ENCODE results near the gene TRHDE.

Gene TRHDE

GRCh38 chr12:72330784-72331183 lies 58.6 kb downstream of the TRHDE start:
- DNase-seq: no peak

GRCh38 chr12:72337382-72337781 lies 65.2 kb downstream of the TRHDE start:
- DNase-seq: no peak

GRCh38 chr12:72337946-72338345 lies 65.8 kb downstream of the TRHDE start:
- no peak for DNase-seq

- DNase-seq: no peak
Observed at GRCh38 chr12:72338437-72338836, 66.3 kb downstream of the TRHDE start.

GRCh38 chr12:72346363-72346944 lies 74.3 kb downstream of the TRHDE start:
- no peak for DNase-seq

- DNase-seq: no peak
Observed at GRCh38 chr12:72349491-72349890, 77.3 kb downstream of the TRHDE start.

- no peak for DNase-seq
Observed at GRCh38 chr12:72359416-72359815, 87.2 kb downstream of the TRHDE start.

- no peak for DNase-seq
Observed at GRCh38 chr12:72365151-72365550, 93.0 kb downstream of the TRHDE start.

GRCh38 chr12:72366255-72366654 lies 94.1 kb downstream of the TRHDE start:
- no peak for DNase-seq

- no peak for DNase-seq
Observed at GRCh38 chr12:72368298-72368697, 96.1 kb downstream of the TRHDE start.

- DNase-seq: no peak
Observed at GRCh38 chr12:72368719-72369422, 96.7 kb downstream of the TRHDE start.

- no peak for DNase-seq
Observed at GRCh38 chr12:72369423-72369959, 97.3 kb downstream of the TRHDE start.

GRCh38 chr12:72380441-72380840 lies 108.3 kb downstream of the TRHDE start:
- DNase-seq: no peak

GRCh38 chr12:72388322-72388721 lies 116.2 kb downstream of the TRHDE start:
- DNase-seq: no peak

- no peak for DNase-seq
Observed at GRCh38 chr12:72390146-72390545, 118.0 kb downstream of the TRHDE start.

- no peak for DNase-seq
Observed at GRCh38 chr12:72406111-72406510, 133.9 kb downstream of the TRHDE start.

- DNase-seq: no peak
Observed at GRCh38 chr12:72432037-72432604, 160.0 kb downstream of the TRHDE start.

- no peak for DNase-seq
Observed at GRCh38 chr12:72433298-72433697, 161.1 kb downstream of the TRHDE start.

GRCh38 chr12:72434999-72435398 lies 162.8 kb downstream of the TRHDE start:
- no peak for DNase-seq

- no peak for DNase-seq
Observed at GRCh38 chr12:72442217-72442616, 170.0 kb downstream of the TRHDE start.

- DNase-seq: no peak
Observed at GRCh38 chr12:72444125-72444524, 172.0 kb downstream of the TRHDE start.

- DNase-seq: no peak
Observed at GRCh38 chr12:72444566-72444965, 172.4 kb downstream of the TRHDE start.

- no peak for DNase-seq
Observed at GRCh38 chr12:72448089-72448488, 175.9 kb downstream of the TRHDE start.

GRCh38 chr12:72448805-72449204 lies 176.6 kb downstream of the TRHDE start:
- no peak for DNase-seq

All from activated CD4-positive, CD25-positive, alpha-beta regulatory T cell treated with anti-CD3 and anti-CD28 coated beads, Interleukin-2, amount 50 U/mL, for 72 hours (primary cell).